ENCODE results near the gene TRIM5. TPM values are rescaled to one million over a fixed set of nuclear protein-coding genes. Genes with fewer than 3 reads are reported as not detected.

TRIM5 gene, protein sequence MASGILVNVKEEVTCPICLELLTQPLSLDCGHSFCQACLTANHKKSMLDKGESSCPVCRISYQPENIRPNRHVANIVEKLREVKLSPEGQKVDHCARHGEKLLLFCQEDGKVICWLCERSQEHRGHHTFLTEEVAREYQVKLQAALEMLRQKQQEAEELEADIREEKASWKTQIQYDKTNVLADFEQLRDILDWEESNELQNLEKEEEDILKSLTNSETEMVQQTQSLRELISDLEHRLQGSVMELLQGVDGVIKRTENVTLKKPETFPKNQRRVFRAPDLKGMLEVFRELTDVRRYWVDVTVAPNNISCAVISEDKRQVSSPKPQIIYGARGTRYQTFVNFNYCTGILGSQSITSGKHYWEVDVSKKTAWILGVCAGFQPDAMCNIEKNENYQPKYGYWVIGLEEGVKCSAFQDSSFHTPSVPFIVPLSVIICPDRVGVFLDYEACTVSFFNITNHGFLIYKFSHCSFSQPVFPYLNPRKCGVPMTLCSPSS
- 37.8 and 45.6 TPM in 2 replicates for total RNA-seq

DNA sequence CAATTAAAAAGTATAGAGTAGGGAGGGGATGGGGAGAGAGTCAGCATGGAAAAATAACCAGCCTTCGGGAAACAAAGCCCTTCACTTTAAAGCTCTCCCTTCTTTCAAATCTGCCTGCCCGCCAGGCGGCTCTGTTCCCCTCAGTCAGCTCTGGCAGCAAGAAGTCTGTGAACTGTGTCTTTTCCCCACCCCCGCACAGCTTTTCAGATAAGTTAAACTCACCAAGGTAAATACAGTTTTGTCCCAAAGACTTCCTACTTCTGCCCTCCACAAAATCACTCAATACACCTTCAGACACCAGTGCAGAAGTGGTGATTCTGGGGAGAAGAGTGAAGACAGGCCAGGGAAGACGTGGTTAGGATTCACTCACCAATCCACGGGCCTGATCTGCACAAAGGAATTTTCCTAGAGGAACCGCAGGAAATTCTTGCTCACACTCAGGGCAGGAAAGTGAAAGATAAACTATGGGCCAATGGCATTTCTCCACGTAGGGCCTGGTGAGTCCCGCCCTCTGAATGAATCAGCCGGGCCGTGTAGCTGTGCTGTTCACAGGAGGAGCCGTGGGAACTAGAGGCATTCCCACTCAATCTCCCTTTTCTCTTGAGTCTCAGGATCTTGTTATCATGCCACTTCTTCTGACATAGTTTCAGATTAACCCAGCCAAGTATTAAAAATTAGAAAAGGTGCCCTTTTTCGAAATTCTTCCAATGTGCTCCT is at the start of gene TRIM5:
TRIM5 (minus strand) TSS at position 429 of the 717 bp plus-strand sequence. CDS start 4,897 bp downstream, outside the sequence.

GRCh38 chr11:5689551-5689983 is 4.7 kb upstream of the TRIM5 start, which contains the start of gene TRIM22:
TSS of gene TRIM22 (plus strand) at chr11:5689790. CDS start at chr11:5696233, 6,443 bp downstream.

GRCh38 chr11:5624489-5625279 is 60.2 kb downstream of the TRIM5 start, which contains the start of gene TRIM34:
TSS of gene TRIM34 (plus strand) at chr11:5625001. CDS start at chr11:5632332, 7,331 bp downstream.

Other genes starting within 250 kb of the TRIM5 start
- 0.60 TPM in 1 of 2 replicates, not detected in the other for gene OR51I1, start 243.6 kb downstream of the TRIM5 start, total RNA-seq
- not detected in 2 replicates for gene OR51I2, start 235.8 kb downstream of the TRIM5 start, total RNA-seq
- not detected in 2 replicates for gene OR52D1, start 196.4 kb downstream of the TRIM5 start, total RNA-seq
- 0.09 and 0.16 TPM in 2 replicates for gene UBQLN3, start 175.1 kb downstream of the TRIM5 start, total RNA-seq
- 0.16 and 0.17 TPM in 2 replicates for gene UBQLNL, start 168.4 kb downstream of the TRIM5 start, total RNA-seq
- 0.60 and 0.63 TPM in 2 replicates for gene OR52H1, start 136.5 kb downstream of the TRIM5 start, total RNA-seq
- gene OR52B6, start 104.2 kb downstream of the TRIM5 start, total RNA-seq, result not detected in 2 replicates
- gene TRIM6, start 88.4 kb downstream of the TRIM5 start, total RNA-seq, result 2.5 and 3.8 TPM in 2 replicates
- gene TRIM34, start 60.1 kb downstream of the TRIM5 start, total RNA-seq, result 19.4 and 23.1 TPM in 2 replicates
- gene TRIM22, start 4.7 kb upstream of the TRIM5 start, total RNA-seq, result 151 and 208 TPM in 2 replicates
- under 0.01 TPM in 1 of 2 replicates, not detected in the other for gene OR56B1, start 51.4 kb upstream of the TRIM5 start, total RNA-seq
- 0.17 TPM in 1 of 2 replicates, not detected in the other for gene OR52N4, start 69.2 kb upstream of the TRIM5 start, total RNA-seq
- not detected in 2 replicates for gene OR52N5, start 98.3 kb upstream of the TRIM5 start, total RNA-seq
- not detected in 2 replicates for gene OR52N1, start 106.2 kb upstream of the TRIM5 start, total RNA-seq
- gene OR52N2, start 123.8 kb upstream of the TRIM5 start, total RNA-seq, result not detected in 2 replicates
- not detected in 2 replicates for gene OR52E6, start 156.8 kb upstream of the TRIM5 start, total RNA-seq
- not detected in 2 replicates for gene OR52E8, start 172.6 kb upstream of the TRIM5 start, total RNA-seq
- gene OR52E4, start 195.6 kb upstream of the TRIM5 start, total RNA-seq, result not detected in 2 replicates
- not detected in 2 replicates for gene OR52E5, start 208.1 kb upstream of the TRIM5 start, total RNA-seq

Measured in bronchial smooth muscle cell (primary cell).